Activated CD4-positive, alpha-beta T cell treated with anti-CD3 and anti-CD28 coated beads, Interleukin-2, amount 50 U/mL, for 16 hours (primary cell): ENCODE results near the gene SPATA13.
"Not testable (repeated sequence)": the region's sequence is repeated elsewhere in the genome, so short reads cannot be mapped to it uniquely, and the experiment has no call there.

Source experiments
- DNase-seq: peaks from one replicate; pipeline ENCODE4 v3.0.0-alpha.2; 2020

SPATA13 gene

DNA sequence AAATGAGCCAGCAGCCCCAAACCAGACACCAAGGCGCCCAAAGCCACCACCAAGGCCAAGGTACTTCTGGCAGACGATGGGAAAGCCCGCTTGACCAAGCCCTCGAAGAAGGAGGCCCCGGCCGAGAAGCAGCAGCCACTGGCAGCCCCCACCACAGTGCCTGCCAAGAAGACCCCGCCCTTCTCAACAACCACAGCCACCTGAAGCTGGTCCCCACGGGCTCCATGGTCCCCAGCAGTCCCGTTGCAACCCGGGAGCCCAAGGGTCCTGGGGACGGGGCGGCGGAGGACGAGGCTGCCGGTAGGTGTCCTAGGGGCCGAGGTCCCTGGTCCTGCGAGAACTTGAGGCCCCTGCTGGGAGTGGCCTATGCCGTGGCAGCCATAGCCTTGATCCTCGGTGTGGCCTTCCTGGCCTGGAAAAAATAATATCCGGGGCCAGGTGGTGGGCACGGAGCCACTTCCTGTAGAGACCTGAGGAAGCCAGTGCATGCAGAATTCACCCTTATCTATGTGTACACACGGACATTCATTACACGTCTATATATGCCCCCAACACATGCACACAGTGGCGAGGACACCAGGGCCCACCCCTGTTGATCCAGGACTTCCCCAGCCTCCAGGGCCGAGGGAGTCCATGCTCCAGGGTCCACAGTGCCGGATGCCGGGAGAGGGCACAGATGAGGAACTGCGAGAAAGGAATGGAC, 162.7 kb downstream of the SPATA13 start:
- DNase-seq: no peak

DNA sequence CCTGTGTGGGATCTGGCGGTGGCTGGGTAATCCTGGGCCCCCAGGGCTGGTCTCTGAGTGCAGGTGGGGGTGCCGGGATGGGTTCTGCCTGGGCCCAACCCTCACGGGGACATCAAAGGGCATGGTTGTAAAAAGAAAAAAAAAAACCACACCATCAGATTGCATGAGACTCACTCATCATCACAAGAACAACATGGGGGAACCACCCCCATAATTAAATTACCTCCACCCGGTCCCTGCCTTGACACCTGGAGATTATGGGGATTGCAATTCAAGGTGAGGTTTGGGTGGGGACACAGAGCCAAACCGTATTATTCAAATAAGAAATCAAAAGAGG, 163.2 kb downstream of the SPATA13 start:
- no peak for DNase-seq

DNA sequence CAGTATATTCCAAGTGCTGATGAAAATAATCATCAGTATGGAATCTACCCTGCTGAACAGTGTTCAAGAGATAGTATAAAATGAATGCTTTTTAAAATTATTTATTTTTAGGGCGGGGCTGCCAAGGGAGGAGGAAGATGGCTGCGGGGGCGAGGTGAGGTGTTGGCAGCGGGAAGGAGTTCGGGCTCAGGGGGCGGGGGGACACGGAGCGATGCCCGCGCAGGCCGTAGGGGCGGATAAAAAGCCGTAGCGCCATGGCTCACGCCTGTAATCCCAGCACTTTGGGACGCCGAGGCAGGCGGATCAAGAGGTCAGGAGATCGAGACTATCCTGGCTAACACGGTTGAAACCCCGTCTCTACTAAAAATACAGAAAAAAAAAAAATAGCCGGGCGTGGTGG, 167.1 kb downstream of the SPATA13 start:
- not testable (repeated sequence) for DNase-seq

DNA sequence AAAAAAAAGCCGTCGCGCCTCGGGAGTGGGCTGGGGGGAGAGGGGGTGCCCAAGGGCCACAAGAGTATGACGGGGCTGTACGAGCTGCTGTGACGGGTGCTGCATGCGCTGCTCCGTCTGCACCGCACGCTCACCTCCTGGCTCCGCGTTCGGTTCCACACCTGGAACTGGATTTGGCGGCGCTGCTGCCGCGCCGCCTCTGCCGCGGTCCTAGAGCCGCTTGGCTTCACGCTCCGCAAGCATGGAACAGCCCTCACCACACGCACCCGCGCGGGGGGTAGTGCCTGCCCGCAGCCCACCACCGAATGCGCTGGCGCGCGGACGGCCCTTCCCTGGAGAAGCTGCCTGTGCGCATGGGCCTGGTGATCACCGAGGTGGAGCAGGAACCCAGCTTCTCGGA, 167.6 kb downstream of the SPATA13 start:
- DNase-seq: no peak

DNA sequence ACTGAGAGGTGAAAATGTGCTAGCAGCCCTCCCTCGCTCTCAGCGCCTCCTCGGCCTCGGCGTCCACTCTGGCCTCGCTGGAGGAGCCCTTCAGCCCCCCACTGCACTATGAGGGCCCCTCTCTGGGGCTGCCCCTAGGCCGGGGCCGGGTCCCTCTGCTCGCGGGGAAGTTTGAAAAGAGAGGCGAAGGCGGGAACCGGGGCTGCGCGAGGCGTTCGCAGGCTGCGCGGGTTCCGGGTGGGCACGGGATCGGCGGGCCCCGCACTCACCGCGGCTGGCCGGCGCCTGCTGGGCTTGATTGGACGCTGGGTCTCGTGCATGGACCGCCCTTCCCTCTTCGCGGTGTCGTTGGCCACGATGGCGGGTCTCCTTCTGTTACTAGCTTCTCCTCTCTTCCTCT, 178.2 kb downstream of the SPATA13 start:
- no peak for DNase-seq

DNA sequence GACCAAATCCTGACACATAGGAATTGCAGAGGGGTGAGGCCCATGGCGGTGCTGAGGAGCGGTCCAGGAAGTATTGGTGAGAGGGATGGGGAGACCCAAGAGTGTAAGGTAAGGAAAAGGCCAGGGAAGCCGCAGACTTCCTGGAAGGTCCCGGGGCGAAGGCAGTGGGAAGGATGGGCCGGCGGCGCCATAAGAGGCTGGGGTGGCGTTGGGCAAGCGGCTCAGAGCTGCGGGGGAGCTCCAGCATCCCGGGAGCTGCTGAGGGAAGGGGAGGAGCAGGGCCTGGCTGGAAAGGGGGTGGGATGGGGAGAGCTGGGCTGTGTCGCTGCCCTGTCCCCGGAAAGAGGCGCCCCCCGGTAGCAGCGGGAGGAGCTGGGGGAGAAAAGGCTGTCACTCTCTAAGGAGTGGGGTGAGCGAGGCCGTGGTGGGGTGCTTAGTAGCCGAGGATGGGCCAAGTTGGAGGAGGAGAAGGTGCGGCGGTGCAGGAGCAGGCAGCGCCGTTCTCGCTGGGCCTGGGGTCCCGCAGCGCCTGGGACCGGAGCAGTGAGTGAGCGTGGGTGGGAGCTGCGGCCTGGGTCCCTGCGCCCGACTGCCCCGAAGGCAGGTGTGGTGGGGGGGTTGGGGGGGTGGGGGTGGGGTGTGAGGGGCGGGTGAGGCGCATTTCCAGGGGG, 179.6 kb downstream of the SPATA13 start:
- no peak for DNase-seq

GRCh38 chr13:24340608-24340955, 180.1 kb downstream of the SPATA13 start:
- DNase-seq: no peak

DNA sequence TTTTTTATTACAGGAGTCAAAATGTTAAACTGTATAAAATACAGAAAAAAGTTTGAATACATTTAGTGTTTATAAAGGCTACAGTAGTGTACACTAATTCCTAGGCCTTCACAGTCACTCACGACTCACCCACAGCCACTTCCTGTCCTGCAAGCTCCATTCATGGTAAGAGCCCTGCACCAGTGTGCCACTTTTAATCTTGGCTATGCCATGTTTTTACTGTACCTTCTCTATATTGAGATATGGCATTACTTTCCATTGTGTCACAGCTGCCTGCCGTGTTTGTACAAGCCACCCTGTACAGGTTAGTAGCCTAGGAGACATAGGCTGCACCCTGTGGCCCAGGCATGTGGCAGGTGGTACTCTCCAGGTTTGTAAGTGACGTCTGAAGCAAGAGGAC, 180.9 kb downstream of the SPATA13 start:
- DNase-seq: no peak

GRCh38 chr13:24348385-24348784, 187.9 kb downstream of the SPATA13 start:
- no peak for DNase-seq

DNA sequence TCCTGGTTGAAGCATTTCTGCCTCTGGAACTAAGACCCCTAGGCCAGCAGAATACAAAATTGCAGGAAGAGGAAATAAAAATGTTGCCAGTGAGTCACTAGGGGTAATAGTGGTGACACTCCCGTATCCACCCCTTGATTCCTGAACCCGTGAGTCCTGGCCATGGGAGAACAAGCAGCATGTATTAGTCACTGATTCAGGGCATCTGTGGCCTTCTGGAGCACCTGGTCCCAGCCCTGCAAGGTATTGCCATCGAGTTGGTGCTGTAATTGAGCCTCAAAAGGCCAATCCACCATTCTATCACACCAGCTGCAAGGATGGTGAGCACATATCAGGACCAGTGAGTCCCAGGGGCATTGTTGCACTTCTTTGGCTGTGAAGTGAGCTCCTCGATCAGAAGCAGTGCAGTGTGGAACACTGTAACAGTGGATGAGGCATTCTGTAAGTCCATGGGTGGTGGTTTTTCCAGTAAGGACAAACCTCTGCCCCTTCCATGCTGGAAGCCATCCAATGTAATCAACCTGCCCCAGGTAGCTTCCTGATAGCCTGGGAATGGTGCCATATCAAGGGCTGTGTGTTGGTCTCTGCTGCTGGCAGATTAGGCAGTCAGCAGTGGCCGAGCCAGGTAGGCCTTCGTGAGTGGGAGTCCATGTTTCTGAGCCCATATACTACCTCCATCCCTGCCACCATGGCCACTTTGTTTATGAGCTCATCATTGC, 188.4 kb downstream of the SPATA13 start:
- no peak for DNase-seq

DNA sequence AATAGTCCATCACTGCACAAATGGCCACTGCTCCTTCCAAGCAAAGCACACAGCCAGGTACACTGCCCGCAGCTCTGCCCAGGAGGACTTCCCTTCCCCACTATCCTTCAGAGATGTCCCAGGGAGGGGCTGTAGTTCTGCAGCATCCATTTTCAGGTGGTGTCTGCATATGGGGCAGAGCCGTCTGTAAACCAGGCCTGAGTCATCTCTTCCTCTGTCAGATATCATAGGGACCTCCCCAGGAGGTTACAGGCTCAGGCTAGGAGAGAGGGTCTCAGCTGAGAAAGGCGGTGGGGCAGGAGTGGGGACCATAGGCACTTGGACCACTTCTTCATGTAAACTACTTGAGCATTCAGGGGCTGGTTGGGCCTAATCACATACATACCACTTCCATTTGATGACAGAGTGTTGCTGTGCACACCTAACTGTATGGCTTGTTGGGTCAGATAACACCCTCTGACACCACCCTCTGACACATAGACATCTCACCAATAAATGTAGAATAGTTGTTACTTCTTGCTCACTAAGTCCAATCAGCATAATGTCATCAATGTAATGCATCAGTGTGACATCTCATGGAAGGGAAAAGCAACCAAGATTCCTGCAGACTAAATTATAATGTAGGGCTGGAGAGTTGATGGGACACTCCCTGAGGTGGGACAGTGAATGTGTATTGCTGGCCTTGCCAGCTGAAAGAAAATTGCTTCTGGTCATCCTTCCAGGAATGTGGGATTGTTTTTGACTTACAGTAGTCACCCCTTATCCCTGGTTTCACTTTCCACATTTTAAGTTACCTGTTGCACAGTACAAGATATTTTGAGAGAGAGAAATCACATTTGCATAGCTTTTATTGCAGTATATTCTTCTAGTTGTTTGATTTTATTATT, 189.5 kb downstream of the SPATA13 start:
- DNase-seq: not testable (repeated sequence)

DNA sequence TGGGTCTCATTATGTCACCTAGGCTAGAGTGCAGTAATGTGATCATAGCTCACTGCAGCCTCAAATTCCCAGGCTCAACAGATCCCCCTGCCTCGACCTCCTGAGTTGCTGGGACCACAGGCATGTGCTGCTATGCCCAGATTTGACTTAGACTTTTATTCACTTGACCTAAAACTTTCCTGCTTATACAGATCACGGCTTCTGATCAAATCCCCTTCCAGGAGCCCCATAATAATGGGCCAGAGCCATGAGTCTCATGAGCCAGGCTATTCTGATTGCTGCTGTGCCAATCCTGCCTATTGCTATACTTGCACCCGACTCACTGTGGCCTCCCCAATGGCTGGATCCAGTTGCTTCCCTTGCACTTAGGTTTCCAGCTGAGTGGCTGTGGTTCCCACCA, 190.9 kb downstream of the SPATA13 start:
- DNase-seq: no peak

- DNase-seq: no peak
Observed at GRCh38 chr13:24353736-24354135, 193.2 kb downstream of the SPATA13 start.

DNA sequence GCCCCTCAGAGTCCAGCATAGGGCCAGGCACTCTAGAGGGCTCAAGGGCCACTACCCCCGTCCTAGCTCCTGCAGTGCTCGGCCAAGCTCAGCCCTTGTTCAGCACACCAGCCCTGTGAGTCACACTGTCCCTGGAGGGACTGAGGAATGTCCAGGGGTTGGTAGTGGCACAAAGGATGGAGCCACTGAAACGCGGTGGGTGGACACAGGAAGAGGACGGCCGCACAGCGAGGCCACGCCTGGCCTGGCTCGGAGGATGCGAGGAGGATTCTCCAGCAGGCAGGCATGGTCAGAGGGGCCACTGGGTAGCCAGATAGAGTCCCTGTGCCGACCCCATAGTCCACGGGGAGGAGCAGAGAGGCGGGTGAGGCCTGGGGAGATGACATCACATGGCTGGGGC, 194.6 kb downstream of the SPATA13 start:
- no peak for DNase-seq

- DNase-seq: no peak
Observed at GRCh38 chr13:24356270-24356669, 195.8 kb downstream of the SPATA13 start.
